Islet precursor cell (in vitro differentiated cells): ENCODE results near the gene PCYOX1L.

Experiments used
- DNase-seq: peaks from one replicate; pipeline ENCODE4 v3.0.0-alpha.2; 2018

Gene PCYOX1L

DNA sequence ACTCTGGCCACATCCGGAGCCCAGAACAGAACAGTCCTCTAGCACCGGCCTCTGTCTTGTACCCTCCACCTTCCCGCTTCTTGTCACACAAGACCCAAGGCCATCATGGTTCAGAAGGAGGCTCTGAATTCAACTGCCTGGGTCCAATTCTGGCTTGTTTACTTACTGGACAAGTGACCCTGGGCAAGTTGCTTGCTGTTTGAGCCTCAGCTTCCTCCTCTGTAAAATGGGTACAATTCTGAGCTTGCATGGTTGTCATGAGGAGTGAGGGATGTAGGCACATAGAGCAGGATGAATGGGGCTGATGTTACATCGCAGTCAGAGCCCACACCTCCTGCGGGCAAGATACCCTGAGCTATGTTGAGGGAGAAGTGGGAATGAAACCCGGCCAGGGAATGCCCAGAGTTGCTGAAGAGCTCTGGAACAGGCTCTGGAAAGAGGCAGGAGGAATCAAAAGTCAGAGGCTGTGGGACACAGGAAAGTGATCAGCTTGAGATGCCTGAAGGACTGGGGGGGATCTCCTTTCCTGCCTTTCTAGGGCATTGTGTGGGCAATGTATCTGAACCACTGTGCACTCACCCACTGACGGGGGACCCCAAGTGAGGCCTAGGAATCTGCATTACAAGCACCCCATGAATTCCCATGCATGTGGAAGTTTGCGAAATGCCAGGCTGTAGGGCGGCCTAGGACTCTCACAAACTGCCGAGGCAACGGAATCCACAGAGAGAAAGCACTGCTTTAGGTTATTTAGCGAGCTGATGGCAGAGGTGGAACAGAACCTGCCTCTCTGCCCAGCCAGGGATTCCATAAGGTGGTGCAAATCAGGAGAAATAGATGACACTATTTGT, 50.6 kb downstream of the PCYOX1L start:
- DNase-seq = no peak

DNA sequence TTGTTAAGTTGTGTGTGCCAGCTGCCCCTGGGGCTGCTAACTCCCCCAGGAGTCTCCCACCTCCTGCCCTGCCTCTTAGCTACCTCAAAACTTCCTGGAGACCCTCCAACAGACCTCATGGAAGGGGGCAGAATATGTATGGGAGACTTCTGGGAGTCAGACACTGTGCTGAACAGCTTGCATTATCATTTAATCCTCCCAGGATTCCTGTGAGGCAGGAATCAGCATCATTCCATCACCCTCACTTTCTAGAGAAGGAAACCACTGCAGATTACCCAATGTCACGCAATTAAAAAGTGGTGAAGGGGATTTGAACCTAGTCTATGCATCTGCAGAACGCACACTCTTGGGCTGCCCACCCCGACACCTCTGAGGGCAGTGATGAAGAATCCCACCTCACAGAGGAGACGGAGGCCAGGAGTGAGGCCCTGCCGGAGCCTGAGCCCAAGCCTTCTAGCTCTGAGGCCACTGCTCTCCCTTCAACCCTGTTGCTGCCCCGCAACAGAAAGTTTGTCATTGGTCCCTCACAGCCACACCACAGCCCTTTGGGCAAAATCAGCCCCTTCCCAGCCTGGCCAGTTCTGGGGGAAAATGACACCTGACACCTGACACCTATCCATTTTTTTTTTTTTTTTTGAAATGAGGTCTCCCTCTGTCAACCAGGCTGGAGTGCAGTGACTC, 51.6 kb downstream of the PCYOX1L start:
- peak; percentile 57 for DNase-seq

DNA sequence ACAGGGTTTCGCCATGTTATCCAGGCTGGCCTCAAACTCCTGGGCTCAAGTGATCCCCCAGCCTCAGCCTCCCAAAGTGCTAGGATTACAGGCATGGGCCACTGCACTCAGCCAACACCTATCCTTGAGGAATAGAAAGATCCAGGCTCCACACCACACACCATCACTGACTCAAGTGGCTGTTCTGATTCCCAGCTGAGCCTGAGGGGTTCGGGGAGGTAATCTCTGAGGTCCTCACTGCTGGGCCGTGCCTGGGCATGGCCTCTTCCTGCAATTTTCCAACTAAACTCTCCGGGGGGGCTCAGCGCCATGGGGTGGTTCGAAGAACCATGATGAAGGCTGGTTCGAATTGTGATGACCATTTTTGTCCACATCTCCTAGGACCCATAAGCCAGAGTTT, 52.2 kb downstream of the PCYOX1L start:
- DNase-seq = no peak

DNA sequence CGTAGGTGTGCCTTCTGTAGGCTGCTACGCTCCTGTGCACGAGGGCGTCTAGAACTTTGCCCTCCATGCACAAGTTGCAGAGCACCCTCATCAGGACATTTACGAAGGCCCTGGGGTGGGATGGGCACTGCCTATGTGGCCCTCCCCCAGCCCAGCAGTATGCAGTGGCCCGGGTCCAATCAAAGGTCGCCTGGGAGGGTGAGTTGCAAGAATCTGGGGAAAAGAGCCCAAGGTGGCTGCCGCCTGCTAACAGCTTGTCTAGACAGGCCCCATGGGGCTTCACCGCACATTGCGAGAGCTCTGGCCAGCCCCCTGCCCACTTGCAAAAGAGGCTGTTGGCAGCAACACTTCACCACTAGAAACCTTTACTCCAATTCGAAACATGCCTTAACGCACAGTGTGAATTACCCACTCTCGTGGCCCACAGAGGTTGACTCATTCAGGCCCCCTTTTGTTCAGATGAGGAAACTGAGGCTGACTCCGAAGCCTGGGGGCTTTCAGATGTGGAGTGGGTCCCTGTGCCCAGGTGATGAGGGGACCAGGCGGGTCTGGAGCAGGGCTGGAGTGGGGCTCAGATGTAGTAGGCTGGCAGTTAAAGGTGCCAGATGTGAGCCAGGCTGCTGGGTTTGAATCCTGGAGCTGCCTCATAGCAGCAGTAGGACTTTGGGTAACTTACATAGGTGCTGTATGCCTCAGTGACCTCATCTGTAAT, 53.0 kb downstream of the PCYOX1L start:
- DNase-seq = no peak

DNA sequence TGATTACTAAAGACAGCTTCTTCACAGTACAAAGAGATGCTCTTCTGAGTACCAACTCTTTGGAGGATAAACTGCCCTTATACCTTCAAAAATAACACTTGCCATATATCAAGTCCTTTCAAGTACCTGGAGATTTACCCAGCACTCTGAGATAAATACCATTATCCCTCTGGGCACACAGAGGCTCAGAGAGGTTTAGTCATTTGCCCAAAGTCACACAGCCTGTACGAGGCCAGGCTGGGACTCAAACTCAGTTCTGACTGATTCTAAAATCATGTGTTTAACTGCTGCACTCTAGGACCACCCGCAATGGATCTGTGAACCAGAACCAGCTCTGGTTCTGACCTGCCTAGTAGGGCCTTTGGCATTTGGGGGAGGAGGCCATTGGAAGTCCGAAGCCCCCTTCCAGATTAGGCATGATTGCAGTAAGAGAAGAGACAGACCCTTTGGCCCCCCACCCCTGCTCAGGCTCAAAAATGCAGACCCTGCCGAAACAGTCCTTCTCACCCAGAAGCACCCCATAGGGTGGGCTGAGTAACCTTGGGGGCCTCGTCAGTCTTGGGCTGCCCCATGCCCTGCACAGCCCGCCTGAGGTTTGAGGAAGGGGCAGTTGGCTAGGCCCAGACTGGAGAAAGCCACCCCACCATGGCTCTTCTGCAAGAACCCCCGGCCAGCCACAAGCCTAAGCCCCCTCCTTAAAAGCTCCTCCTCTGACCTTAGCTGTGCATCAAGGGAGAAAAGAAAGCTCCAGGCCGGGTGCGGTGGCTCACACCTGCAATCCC, 54.1 kb downstream of the PCYOX1L start:
- DNase-seq = no peak

DNA sequence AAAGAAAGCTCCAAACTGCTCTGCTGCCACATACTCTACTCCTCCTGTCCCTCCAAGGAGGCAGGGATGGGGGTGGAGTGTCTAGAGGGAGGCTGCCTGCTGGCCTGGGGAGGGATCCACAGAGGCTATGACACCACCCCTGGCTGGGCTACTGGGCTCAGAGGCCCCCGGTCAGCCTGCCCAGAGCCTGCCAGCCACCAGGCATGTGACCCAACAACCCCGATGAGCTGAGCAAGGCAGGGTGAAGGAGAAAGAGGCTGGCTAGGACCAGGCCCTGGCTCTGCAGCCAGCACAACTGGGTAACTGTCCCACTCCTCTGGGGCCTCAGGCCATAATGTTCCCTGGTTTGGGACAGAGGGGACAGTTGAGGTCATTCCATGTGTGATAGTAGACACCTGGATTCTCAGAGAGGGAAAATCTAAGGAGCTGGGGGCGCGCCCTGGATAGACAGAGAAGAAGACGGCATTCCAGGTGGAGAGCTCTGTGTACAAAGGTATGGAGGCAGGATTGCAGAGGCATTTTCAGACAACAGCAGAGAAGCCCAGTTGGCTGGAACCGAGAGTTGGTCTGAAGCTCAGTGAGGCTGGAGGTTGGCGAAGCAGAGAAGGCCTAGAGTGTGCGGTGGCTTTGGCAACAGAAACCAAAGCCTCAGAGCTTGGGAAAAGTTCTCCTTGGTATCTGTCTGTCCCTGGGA, 55.1 kb downstream of the PCYOX1L start:
- peak; percentile 57 for DNase-seq

DNA sequence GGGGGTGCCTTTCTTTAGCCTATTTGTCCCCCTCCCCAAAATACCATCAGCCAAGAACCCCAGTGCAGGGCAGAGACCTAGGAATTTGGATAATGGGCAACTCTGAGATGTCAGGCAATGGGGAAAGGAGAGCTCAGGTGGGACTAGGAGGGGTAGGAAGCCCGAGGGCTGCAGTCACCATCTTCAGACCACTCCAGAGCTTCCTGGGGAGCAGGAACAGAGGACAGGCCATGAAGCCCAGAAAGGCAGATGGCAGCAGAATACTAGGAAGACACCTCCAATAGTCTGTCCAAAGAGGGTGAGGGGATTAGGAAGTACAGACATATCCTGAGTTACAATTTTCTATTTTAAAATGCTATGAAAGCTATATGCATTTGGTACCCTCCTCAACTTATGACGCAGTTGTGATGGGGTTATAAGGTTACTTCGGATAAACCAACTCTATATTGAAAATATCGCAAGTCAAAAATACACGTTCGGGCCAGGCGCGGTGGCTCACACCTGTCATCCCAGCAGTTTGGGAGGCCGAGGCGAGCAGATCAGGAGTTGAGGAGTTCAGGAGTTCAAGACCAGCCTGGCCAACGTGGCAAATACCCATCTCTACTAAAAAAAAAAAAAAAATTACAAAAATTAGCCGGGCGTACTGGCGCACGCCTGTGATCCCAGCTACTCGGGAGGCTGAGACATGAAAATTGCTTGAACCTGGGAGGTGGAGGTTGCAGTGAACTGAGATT, 55.8 kb downstream of the PCYOX1L start:
- DNase-seq = no peak

DNA sequence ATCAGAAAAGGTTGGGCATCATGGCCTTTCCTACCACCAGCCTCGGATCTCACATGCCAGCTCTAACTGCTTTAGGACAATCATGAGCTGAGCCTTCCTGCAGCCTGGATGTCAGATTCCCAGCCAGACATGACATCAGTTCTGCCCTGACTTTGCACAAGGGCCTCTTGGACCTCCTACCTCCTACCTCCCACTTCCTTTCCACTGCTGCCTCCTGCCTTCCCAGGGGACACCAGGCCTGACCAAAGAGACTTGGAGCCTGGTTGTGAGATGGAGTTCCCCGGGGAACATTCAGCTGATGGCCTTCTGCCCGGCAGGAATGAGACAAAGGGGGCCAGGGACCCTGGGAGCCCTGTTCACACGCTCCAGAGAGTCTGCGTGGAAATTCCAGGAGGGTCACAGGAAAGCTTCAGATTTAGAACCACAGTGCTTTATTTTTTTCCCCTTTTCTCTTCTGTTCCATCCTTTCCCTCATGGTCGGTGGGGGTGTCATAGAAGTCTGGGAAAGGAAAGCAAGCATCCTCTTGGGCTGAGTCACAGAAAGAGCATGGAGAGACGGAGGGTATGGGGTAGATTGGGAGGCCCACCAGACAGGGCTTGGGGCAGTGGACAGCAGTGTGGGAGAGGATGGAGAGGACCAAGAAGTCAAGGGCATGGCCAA, 56.7 kb downstream of the PCYOX1L start:
- no peak for DNase-seq

DNA sequence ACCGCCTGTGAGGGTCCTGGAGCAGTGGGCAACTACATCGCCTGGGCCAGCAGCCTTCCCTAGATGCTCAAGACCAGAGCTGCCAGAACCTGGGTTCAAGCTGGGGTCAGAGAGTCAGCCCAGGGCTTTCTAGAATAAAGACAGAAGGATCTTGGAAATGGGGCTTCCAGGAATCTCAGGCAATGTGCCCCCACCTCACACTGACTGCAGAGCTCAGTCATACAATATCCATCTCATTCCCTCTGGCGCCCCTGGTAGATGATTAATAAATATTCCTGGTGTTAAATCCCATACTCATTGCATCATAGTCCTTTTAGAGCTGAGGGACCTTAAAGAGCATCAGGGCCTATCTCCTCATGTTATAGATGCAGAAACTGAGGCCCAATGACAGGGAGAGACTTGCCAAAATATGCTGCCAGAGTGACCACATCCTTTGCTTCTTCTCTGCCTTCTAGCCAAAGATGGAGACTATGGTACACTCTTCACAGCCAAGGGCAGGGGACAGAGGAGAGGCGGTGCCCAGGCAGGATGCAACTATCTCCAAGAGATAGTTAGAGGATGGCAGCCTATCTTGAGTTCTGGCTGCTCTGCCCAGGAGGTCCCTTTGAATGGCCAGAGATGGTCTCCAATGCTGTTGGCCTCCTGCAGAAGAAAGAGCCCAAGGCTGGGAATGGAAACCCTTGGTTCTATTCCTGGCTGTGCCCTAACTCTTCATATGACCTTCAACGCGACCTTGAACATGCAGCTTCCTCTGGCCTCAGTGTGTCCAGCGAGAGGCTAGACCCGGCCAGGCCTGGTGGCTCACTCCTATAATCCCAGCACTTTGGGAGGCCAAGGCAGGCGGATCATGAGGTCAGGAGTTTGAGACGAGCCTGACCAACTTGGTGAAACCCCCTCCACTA, 57.5 kb downstream of the PCYOX1L start:
- no peak for DNase-seq

DNA sequence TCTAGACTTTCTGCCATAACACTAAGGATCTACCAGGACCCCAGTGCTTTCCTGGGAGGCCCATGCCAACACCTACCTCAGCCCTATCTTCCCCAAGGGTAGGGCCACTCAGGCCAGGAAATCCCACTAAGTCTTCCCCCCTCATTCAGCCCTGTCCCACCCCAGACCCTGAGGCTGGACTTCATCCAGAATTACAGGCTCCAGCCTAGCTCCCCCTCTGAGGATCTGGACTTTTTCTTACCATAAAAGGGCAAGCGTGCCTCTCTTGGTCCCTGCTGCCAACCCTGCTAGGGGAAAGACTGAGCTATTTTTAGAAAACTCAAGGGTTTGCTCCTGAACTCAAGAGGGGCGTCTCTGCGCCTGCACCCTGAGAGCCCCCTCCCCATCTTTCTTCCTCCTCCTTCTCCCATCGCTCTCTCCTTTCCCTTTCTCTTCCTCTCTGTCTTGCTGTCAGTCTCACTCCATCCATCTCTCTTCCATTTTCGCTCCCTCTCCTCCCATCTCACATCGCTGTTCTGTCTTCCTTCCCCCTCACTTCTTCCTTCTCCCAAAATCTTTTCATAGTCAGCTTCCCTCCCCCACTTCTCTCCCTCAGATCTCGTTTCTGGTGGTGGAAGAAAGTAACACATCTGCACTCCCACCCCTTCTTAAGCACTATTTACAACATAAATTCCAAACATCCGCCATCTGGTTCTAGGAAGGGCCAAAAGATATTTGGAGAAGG, 59.3 kb downstream of the PCYOX1L start:
- DNase-seq = no peak

DNA sequence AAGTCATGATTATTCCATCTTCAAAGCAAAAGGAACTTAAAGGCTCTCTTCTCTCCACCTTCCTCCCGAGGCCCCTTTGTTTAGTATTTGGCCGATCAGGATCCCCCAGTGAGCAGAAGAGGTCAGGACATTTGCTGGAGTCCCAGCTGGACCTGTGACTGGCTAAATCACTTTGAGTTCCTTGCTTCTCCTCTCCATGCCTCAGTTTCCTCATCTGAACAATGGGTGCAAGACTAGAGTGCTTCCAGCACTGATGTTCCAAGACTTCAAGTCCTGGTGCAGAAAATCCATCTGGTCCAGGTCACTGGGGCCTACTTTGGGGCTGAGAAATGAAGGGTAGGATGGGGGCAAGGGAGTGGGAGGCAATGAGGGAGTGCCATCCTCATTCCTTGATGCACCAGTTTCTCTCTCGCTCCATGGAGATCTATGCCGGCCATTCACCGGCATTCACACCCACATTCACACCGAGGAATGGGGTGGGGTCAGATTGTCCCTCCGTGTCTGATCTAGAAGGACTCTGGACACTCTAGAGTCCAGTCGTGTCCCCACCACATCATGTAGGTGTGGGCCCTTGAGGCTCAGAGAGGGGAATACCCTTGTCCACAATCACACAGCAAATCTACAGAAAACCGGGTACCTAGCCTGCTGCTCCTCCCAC, 60.0 kb downstream of the PCYOX1L start:
- no peak for DNase-seq

DNA sequence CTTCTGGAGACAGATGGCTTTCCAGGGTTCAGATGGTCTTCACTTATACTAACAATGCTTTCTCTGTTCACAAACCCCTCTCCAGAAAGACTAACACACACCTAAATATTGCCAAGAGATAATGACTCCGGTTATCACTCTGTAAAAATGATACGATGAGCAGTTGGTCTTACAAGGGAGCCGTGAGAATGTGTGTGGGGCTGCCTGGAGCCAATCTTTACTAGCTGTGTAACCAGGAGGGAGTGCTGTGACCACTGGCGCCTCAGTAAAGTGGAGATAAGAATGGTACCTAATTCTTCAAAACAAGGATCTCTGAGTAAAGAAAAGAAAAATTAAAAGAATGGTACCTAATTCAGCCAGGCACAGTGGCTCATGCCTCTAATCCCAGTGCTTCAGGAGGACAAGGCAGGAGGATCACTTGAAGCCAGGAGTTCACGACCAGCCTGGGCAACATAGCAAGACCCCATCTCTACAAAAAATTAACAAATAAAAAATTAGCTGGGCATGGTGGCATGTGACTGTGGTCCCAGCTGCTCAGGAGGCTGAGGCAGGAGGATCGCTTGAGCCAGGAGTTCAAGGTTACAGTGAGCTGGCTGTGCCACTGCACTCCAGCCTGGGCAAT, 61.2 kb downstream of the PCYOX1L start:
- DNase-seq = no peak
